IPS-18a (cell line): Measurements from ENCODE around the gene RNU5B-1.
A peak's percentile ranks its signal among the peaks of the same experiment; 100 is the strongest.
"Not testable (repeated sequence)": the region's sequence is repeated elsewhere in the genome, so short reads cannot be mapped to it uniquely, and the experiment has no call there.

Experiments
- H3K27ac ChIP-seq: one replicate; pipeline ENCODE4 v1.5.1; 2013; ENCODE audit warnings: low read length
- H3K27me3 ChIP-seq: one replicate; pipeline ENCODE4 v1.6.1; 2013; ENCODE audit warnings: mild to moderate bottlenecking, low read length; ENCODE audit not compliant: control insufficient read depth, insufficient read depth
- H3K36me3 ChIP-seq: one replicate; pipeline ENCODE4 v1.6.1; 2013; ENCODE audit warnings: low read depth, low read length; ENCODE audit not compliant: control insufficient read depth
- H3K4me1 ChIP-seq: one replicate; pipeline ENCODE4 v1.6.1; 2013; ENCODE audit warnings: low read depth, low read length; ENCODE audit not compliant: control insufficient read depth
- H3K4me3 ChIP-seq: one replicate; pipeline ENCODE4 v1.5.1; 2013; ENCODE audit warnings: low read length
- H3K9ac ChIP-seq: one replicate; pipeline ENCODE4 v1.6.1; 2013; ENCODE audit warnings: mild to moderate bottlenecking, low read length, moderate library complexity
- H3K9me3 ChIP-seq: one replicate; pipeline ENCODE4 v1.6.1; 2013; ENCODE audit warnings: low read depth, low read length; ENCODE audit not compliant: control insufficient read depth

The RNU5B-1 gene

GRCh38 chr15:65270811-65271545 is 33.5 kb upstream of the RNU5B-1 start:
- not testable (repeated sequence) for H3K4me3 ChIP-seq, H3K36me3 ChIP-seq, H3K4me1 ChIP-seq, H3K9ac ChIP-seq, H3K9me3 ChIP-seq, H3K27ac ChIP-seq, H3K27me3 ChIP-seq

- Histone ChIP-seq H3K9me3 (no peaks in the 10 kb centered on the region), H3K27me3 (no peaks in the 10 kb centered on the region), H3K4me3 (no peak overlapping the region), H3K27ac (no peak overlapping the region), H3K36me3 (no peaks in the 10 kb centered on the region), H3K4me1 (no peaks in the 10 kb centered on the region), H3K9ac (no peak overlapping the region)
Measured at GRCh38 chr15:65275104-65275727, 29.3 kb upstream of the RNU5B-1 start.

- Histone ChIP-seq H3K4me1 (no peaks in the 10 kb centered on the region), H3K27ac (no peak overlapping the region), H3K4me3 (no peak overlapping the region), H3K27me3 (no peaks in the 10 kb centered on the region), H3K9ac (no peak overlapping the region), H3K36me3 (no peaks in the 10 kb centered on the region), H3K9me3 (no peaks in the 10 kb centered on the region)
Measured at GRCh38 chr15:65275728-65276126, 28.8 kb upstream of the RNU5B-1 start.

GRCh38 chr15:65277015-65277414 is 27.5 kb upstream of the RNU5B-1 start:
- Histone ChIP-seq H3K9ac (no peak overlapping the region), H3K36me3 (no peaks in the 10 kb centered on the region), H3K27ac (no peak overlapping the region), H3K4me3 (no peak overlapping the region), H3K9me3 (no peaks in the 10 kb centered on the region), H3K27me3 (no peaks in the 10 kb centered on the region), H3K4me1 (no peaks in the 10 kb centered on the region)

GRCh38 chr15:65278480-65278879 is 26.0 kb upstream of the RNU5B-1 start:
- no peak overlapping the region for H3K27ac ChIP-seq
- no peak overlapping the region for H3K4me3 ChIP-seq
- H3K36me3 ChIP-seq = no peaks in the 10 kb centered on the region
- no peak overlapping the region for H3K9ac ChIP-seq
- no peaks in the 10 kb centered on the region for H3K27me3 ChIP-seq
- H3K9me3 ChIP-seq = no peaks in the 10 kb centered on the region
- no peaks in the 10 kb centered on the region for H3K4me1 ChIP-seq

GRCh38 chr15:65285291-65286068 is 19.0 kb upstream of the RNU5B-1 start:
- Histone ChIP-seq H3K9me3 (no peaks in the 10 kb centered on the region), H3K4me1 (peaks cover 8% of the 10 kb centered on the region), H3K36me3 (no peaks in the 10 kb centered on the region), H3K27me3 (peaks cover 15% of the 10 kb centered on the region), H3K9ac (peak overlapping the region; percentile 63), H3K27ac (no peak overlapping the region), H3K4me3 (peak overlapping the region; percentile 65)

GRCh38 chr15:65286069-65286703 is 18.3 kb upstream of the RNU5B-1 start:
- no peaks in the 10 kb centered on the region for H3K9me3 ChIP-seq
- H3K4me3 ChIP-seq = peak overlapping the region; percentile 65
- H3K27ac ChIP-seq = no peak overlapping the region
- H3K4me1 ChIP-seq = peaks cover 8% of the 10 kb centered on the region
- no peaks in the 10 kb centered on the region for H3K36me3 ChIP-seq
- peaks cover 15% of the 10 kb centered on the region for H3K27me3 ChIP-seq
- H3K9ac ChIP-seq = peak overlapping the region; percentile 63

- Histone ChIP-seq H3K27me3 (peaks cover 15% of the 10 kb centered on the region), H3K36me3 (no peaks in the 10 kb centered on the region), H3K9ac (peak within 1 kb of the TSS; percentile 63), H3K4me1 (peaks cover 8% of the 10 kb centered on the region), H3K27ac (no peak within 1 kb of the TSS), H3K4me3 (peak within 1 kb of the TSS; percentile 65), H3K9me3 (no peaks in the 10 kb centered on the region)
Measured at GRCh38 chr15:65286704-65287519, 17.6 kb upstream of the RNU5B-1 start, which contains the start of gene PARP16. TSS of gene PARP16 (minus strand) at chr15:65286883. CDS start at chr15:65286426, 457 bp downstream.

- H3K9ac ChIP-seq = no peak overlapping the region
- peaks cover 15% of the 10 kb centered on the region for H3K27me3 ChIP-seq
- peaks cover 8% of the 10 kb centered on the region for H3K4me1 ChIP-seq
- H3K36me3 ChIP-seq = no peaks in the 10 kb centered on the region
- no peak overlapping the region for H3K4me3 ChIP-seq
- H3K9me3 ChIP-seq = no peaks in the 10 kb centered on the region
- no peak overlapping the region for H3K27ac ChIP-seq
Measured at GRCh38 chr15:65287520-65287855, 17.0 kb upstream of the RNU5B-1 start.

- no peak overlapping the region for H3K27ac ChIP-seq
- peaks cover 8% of the 10 kb centered on the region for H3K4me1 ChIP-seq
- H3K9ac ChIP-seq = no peak overlapping the region
- no peaks in the 10 kb centered on the region for H3K9me3 ChIP-seq
- H3K4me3 ChIP-seq = no peak overlapping the region
- peaks cover 15% of the 10 kb centered on the region for H3K27me3 ChIP-seq
- H3K36me3 ChIP-seq = no peaks in the 10 kb centered on the region
Measured at GRCh38 chr15:65289261-65289854, 15.1 kb upstream of the RNU5B-1 start.
